ENCODE data around the gene GAGE10. TPM values are rescaled to one million over a fixed set of nuclear protein-coding genes. Genes with fewer than 3 reads are reported as not detected.
A peak's percentile ranks its signal among the peaks of the same experiment; 100 is the strongest.

GAGE10 gene
- total RNA-seq, 4 donors from 2014 or later = not detected

GRCh38 chrX:49276207-49276606, 27.2 kb upstream of the GAGE10 start:
- no peak for TF ChIP-seq POLR2A (IDR thresholded peaks at IDR 0.05)
- no peak for TF ChIP-seq CTCF (IDR thresholded peaks at IDR 0.05)
- Histone ChIP-seq H3K4me3 (replicated peaks in 1 of 3) (no peak overlapping the region), H3K27me3 (no peaks in the 10 kb centered on the region), H3K36me3 (no peaks in the 10 kb centered on the region), H3K4me1 (peaks cover 10 to 32% of the 10 kb centered on the region in 2 donors), H3K27ac (peak overlapping the region in 2 of 3 donors; percentile 47 to 61), H3K9me3 (no peaks in the 10 kb centered on the region)
- DNase-seq = no peak
- 92 to 100% methylated on average over 1 of the region's 1 CpG for WGBS, 2 donors
- intact Hi-C loops (cut with DNase I) = no loop called here

DNA sequence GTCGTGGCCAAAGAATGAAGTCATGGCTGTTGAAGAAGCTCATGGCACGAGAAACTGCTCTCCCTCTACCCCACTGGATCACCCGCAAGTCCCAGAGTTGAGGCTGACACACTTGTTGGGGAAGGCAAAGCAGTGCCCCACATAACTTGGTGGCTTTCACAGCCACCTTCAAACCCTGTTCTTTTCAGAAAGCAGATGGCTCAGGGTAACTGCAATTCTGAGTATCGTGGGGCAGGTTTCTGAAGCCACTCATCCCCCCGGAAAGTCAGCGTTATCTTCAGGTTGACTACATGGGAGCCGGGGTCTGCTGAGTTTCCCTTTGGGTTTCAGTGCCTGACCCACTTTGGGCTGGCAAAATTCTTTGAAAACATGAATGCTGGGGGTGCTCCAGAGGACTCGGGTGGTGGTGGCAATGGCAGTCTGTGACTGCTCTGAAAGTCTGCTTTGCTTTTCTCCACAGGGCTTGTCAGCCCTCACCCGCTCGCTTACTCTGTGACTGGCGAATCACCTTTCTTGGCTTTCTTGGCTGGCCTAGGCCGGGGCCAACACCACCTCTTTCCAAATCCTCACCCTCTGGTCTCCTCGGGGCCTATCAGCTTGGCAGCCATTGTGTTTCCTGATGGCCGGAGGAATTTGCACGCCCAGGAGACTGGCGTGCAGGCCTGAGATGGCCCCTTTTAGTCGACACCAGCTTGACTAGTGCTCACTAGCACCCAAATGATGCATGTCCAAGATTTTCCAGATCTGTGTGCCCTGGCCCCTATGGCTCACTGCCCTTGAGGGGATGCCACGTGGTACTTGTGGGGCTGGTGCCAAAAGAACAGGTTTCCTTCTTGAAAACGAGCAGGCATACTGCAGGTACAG, 26.5 kb upstream of the GAGE10 start:
- peaks cover 10 to 25% of the 10 kb centered on the region in 2 donors for H3K4me1 ChIP-seq
- H3K27me3 ChIP-seq = no peaks in the 10 kb centered on the region
- DNase-seq = peak; percentile 85 to 89
- TF ChIP-seq CTCF (IDR thresholded peaks at IDR 0.05) (no peak), POLR2A (IDR thresholded peaks at IDR 0.05) (no peak)
- H3K27ac ChIP-seq = peak overlapping the region; percentile 47 to 61 (median 58)
- H3K36me3 ChIP-seq = no peaks in the 10 kb centered on the region
- no peak overlapping the region for H3K4me3 ChIP-seq (replicated peaks in 1 of 3)
- 53 to 67% methylated on average over 5 to 15 of the region's 19 CpGs for WGBS, 2 donors
- intact Hi-C loops (cut with DNase I) = no loop called here
- H3K9me3 ChIP-seq = no peaks in the 10 kb centered on the region

GRCh38 chrX:49277535-49277830, 26.0 kb upstream of the GAGE10 start:
- TF ChIP-seq CTCF (IDR thresholded peaks at IDR 0.05) = no peak
- TF ChIP-seq POLR2A (IDR thresholded peaks at IDR 0.05) = no peak
- H3K27ac ChIP-seq = peak overlapping the region; percentile 33 to 61 (median 47)
- intact Hi-C loops (cut with DNase I) = no loop called here
- no peaks in the 10 kb centered on the region for H3K36me3 ChIP-seq
- no peak for DNase-seq
- no peaks in the 10 kb centered on the region for H3K27me3 ChIP-seq
- H3K4me3 ChIP-seq (replicated peaks in 1 of 3) = no peak overlapping the region
- H3K9me3 ChIP-seq = no peaks in the 10 kb centered on the region
- H3K4me1 ChIP-seq = peaks cover 10 to 19% of the 10 kb centered on the region in 2 donors
- WGBS, 2 donors = 28 to 47% methylated on average over 3 of the region's 3 CpGs

- Histone ChIP-seq H3K27me3 (no peaks in the 10 kb centered on the region), H3K27ac (peak overlapping the region; percentile 33 to 50 (median 47)), H3K36me3 (no peaks in the 10 kb centered on the region), H3K4me1 (peaks cover 10 to 19% of the 10 kb centered on the region in 2 donors), H3K4me3 (replicated peaks in 1 of 3) (no peak overlapping the region), H3K9me3 (no peaks in the 10 kb centered on the region)
- intact Hi-C loops (cut with DNase I) = no loop called here
- DNase-seq = no peak
- TF ChIP-seq POLR2A (IDR thresholded peaks at IDR 0.05) (no peak), CTCF (IDR thresholded peaks at IDR 0.05) (no peak)
- WGBS, 2 donors = 66 to 77% methylated on average over 3 of the region's 3 CpGs
These were observed 25.4 kb upstream of the GAGE10 start for GRCh38 chrX:49278081-49278480.

DNA sequence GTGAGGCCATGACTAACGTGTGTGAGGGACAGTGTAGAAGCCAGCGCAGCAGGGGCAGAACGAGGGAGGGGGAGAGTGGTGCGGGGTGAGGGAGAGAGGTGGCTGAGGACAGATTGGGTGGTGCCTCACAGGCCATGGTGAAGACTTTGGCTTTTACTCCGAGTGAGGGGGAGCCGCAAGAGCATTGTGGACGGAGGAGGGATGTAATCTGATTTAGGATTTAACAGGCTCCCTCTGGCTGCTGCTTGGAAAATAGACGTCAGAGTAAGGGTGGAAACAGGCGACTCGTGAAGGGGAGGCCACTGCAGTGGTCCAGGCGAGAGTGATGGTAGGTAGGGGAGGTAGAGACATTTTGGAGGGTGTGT, 20.8 kb upstream of the GAGE10 start:
- DNase-seq = no peak
- H3K9me3 ChIP-seq = no peaks in the 10 kb centered on the region
- H3K4me3 ChIP-seq (replicated peaks in 1 of 3) = no peak overlapping the region
- peaks cover 4 to 11% of the 10 kb centered on the region in 2 donors for H3K4me1 ChIP-seq
- no peaks in the 10 kb centered on the region for H3K36me3 ChIP-seq
- H3K27me3 ChIP-seq = no peaks in the 10 kb centered on the region
- intact Hi-C loops (cut with DNase I) = no loop called here
- no peak overlapping the region for H3K27ac ChIP-seq
- WGBS, 2 donors = 59 to 62% methylated on average over 11 of the region's 11 CpGs
- no peak for TF ChIP-seq CTCF (IDR thresholded peaks at IDR 0.05)
